Hematopoietic multipotent progenitor cell (in vitro differentiated cells): Measurements from ENCODE around the gene GJA3. TPM values are rescaled to one million over a fixed set of nuclear protein-coding genes. Genes with fewer than 3 reads are reported as not detected.
A peak's percentile ranks its signal among the peaks of the same experiment; 100 is the strongest.

Source experiments
- DNase-seq, 3 donors: peaks; one replicate each; pipeline ENCODE4 v3.0.0-alpha.2; 2011 to 2015; ENCODE audit warnings: low read depth in 2 of 3, low spot score in 2 of 3
- total RNA-seq: library from RNA; depleted of rRNA; stranded (reverse); fragments of >200 nt; gene quantifications from one replicate; pipeline ENCODE4 v1.2.3, GENCODE V29; 2012

GJA3 gene
- total RNA-seq: not detected

DNA sequence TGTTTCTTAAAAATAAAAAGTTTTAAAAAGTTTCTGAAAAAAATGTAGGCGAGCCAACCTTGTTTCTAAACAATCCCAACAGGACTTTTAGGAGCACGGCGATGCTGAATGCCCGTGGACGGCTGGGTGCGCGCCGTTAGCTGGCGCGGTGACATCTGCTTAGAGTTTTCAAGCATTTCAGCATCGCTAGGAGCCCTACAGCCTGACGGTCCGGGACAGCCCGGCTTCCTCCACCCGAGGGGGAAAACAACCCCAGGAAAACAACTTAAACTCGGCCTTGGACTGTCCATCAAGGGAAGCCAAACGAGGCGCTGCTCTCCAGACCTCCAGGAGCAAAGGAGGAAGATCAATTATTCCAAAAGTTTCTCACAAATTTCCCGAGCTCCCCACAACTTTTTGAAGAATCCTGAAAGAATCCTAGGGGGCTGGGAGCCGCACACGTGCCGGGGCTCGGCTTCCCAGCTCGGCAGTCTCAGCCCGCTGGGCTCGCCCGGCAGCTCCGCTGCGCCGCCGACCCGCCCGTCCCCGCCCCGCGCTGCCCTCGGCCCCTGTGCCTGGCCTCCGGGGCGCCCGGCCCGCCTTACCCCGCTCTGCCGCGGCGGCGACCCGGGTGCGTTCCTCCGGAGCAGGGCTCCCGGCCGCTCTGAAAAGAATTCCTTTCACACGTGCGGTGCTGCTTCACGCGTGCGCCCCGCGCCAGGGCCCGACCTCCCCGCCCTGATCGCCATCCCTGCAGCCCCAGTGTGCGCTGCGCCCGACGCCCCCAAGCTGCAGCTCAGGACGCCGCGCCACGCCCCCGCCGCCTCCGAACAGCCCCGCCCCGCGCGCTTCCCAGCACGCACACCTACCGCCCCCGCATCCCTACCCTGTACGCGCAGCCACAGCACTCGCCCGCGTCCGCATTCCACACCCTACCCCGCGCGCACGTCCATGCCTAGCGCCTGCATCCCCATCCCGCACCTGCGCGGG, at the start of gene GJA3:
TSS of gene GJA3 (minus strand) at position 747 of the 969 bp plus-strand sequence. CDS start 17,764 bp downstream, outside the sequence.
- peak in 2 of 3 donors; percentile 17 to 40 for DNase-seq

DNA sequence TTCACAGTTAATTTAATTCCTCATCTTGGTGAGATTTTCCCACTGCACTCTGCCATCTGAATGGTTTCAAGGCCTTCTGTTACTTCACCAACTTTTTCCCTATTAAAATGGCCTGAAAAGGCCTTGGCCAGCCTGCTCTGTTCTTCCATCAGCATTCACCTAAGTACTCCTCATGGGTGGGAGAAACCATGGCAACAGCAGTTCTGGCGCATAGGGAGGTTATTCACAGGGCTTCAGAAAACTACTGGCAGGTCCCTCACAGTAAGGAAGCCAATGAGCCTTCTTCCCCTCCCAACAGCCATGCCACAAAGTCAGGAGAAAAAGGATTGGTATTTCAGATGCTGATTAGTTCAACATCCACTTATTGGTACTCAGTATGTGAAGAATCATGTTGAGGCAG, 49.1 kb upstream of the GJA3 start:
- no peak for DNase-seq

GRCh38 chr13:20206698-20207235, 45.9 kb upstream of the GJA3 start:
- no peak for DNase-seq

- DNase-seq: no peak
Observed at GRCh38 chr13:20206065-20206697, 45.3 kb upstream of the GJA3 start.

- no peak for DNase-seq
Observed at GRCh38 chr13:20198781-20199180, 37.9 kb upstream of the GJA3 start.

- DNase-seq: peak in 2 of 3 donors; percentile 34 to 72
Observed at GRCh38 chr13:20197361-20197834, 36.5 kb upstream of the GJA3 start.

GRCh38 chr13:20195801-20196200, 34.9 kb upstream of the GJA3 start:
- no peak for DNase-seq

DNA sequence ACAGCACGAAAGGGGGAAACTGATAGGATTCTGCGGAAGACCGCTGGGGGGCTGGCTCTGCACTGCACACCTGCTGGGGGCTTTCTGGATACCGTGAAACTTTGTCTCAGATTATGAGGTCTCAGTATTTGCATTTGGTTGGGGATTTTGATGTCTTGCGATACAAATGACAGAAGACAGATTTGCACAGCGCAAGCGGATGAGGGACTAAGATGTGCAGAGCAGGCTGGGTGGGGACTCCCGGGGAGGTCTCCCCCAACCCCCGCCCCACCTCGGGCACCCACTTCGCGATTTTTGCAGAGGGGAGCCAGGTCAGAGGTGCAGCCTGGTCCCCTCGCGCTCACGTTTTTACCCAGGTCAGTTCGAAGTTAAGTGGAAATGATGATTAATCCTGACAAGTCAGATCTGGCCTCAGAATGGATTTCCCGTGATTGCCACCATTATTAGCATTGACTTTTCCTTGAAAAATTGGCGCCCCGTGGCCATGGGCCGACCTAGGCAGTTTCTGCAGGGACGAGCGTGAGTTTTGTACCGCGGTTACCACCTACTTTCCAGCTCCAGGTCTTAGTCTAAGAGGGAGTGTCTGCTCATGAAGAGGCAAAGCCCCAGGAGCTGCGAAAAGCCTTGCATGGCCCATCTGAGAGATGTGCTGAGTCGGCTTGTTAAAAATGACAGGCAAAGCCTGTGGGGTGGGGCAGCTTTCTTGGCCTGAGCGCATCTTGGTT, 33.2 kb upstream of the GJA3 start:
- no peak for DNase-seq

GRCh38 chr13:20193162-20193906, 32.5 kb upstream of the GJA3 start:
- peak in 1 of 3 donors; percentile 28 for DNase-seq

DNA sequence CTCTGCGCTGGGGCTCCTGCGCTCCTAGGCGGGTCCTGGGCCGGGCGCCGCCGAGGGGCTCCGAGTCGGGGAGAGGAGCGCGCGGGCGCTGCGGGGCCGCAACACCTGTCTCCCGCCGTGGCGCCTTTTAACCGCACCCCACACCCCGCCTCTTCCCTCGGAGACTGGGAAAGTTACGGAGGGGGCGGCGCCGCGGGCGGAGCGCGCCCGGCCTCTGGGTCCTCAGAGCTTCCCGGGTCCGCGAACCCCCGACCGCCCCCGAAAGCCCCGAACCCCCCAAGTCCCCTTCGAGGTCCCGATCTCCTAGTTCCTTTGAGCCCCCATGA, 31.9 kb upstream of the GJA3 start, which contains the start of gene GJB2:
TSS of gene GJB2 (minus strand) at position 103 of the 326 bp plus-strand sequence. CDS start 3,357 bp downstream, outside the sequence.
- DNase-seq: no peak

DNA sequence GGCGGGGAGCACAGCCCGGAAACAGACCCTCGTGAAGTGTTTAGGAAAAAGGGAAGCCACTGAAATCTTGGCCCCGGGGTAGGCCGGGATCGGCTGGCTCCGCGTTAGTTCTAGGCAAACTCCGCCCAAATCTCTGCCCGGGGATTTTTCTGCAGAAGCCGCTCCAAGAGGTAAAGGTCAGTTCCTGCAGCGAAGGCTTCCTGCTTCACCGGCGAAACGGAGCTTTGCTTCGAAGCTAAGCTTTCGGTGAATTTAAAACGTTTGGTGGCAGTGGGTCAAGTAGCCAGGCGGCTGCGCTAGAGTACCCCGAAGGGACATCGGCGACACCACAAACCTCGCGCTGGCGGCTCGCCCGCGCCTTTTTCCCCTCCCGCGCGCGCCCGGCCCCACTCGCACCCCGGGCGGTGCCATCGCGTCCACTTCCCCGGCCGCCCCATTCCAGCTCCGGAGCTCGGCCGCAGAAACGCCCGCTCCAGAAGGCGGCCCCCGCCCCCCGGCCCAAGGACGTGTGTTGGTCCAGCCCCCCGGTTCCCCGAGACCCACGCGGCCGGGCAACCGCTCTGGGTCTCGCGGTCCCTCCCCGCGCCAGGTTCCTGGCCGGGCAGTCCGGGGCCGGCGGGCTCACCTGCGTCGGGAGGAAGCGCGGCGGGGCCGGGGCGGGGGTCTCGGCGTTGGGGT, 31.4 kb upstream of the GJA3 start:
- DNase-seq: no peak

GRCh38 chr13:20191311-20192157, 30.7 kb upstream of the GJA3 start:
- DNase-seq: peak in 1 of 3 donors; percentile 28

- DNase-seq: no peak
Observed at GRCh38 chr13:20190481-20191310, 29.8 kb upstream of the GJA3 start.

GRCh38 chr13:20190076-20190475, 29.2 kb upstream of the GJA3 start:
- DNase-seq: no peak

DNA sequence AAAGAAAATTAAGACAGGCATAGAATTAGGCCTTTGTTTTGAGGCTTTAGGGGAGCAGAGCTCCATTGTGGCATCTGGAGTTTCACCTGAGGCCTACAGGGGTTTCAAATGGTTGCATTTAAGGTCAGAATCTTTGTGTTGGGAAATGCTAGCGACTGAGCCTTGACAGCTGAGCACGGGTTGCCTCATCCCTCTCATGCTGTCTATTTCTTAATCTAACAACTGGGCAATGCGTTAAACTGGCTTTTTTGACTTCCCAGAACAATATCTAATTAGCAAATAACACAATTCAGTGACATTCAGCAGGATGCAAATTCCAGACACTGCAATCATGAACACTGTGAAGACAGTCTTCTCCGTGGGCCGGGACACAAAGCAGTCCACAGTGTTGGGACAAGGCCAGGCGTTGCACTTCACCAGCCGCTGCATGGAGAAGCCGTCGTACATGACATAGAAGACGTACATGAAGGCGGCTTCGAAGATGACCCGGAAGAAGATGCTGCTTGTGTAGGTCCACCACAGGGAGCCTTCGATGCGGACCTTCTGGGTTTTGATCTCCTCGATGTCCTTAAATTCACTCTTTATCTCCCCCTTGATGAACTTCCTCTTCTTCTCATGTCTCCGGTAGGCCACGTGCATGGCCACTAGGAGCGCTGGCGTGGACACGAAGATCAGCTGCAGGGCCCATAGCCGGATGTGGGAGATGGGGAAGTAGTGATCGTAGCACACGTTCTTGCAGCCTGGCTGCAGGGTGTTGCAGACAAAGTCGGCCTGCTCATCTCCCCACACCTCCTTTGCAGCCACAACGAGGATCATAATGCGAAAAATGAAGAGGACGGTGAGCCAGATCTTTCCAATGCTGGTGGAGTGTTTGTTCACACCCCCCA, 28.1 kb upstream of the GJA3 start:
- peak in 2 of 3 donors; percentile 68 to 85 for DNase-seq

DNA sequence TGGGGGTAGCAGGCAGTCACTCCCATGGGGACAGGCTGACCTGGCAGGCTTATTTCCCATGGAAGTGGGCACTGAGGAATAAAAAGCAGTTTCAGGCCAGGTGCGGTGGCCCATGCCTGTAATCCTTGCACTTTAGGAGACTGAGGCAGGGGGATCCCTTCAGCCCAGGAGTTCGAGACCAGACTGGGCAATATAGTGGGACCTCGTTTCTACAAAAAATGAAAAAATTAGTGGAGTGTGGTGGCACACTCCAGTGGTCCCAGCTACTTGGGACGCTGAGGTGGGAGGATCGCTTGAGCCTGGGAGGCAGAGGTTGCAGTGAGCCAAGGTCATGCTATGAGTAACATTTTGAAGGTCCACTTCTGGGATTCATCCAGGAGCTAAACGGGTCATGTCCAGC, 25.9 kb upstream of the GJA3 start:
- no peak for DNase-seq
